T-helper 2 cell treated with Interferon-gamma antibody and Interleukin-4, amounts not matched to agents 5 μg/mL and 100 μg/mL, for 36 hours (primary cell): ENCODE measurements around the gene ATP2C2.

ENCODE experiments used
- DNase-seq: peaks from one replicate; pipeline ENCODE4 v3.0.0; 2021; ENCODE audit warnings: low spot score
- H3K27ac Mint-ChIP-seq: one replicate; pipeline ENCODE4 v1.8.0; 2021; ENCODE audit warnings: mild to moderate bottlenecking, mixed read lengths
- H3K27me3 Mint-ChIP-seq: one replicate; pipeline ENCODE4 v1.8.0; 2021; ENCODE audit warnings: low read depth, mixed read lengths
- H3K36me3 Mint-ChIP-seq: one replicate; pipeline ENCODE4 v1.8.0; 2021; ENCODE audit warnings: low read depth, mixed read lengths
- H3K4me1 Mint-ChIP-seq: one replicate; pipeline ENCODE4 v1.8.0; 2021; ENCODE audit warnings: low read depth, mixed read lengths
- H3K4me3 Mint-ChIP-seq: one replicate; pipeline ENCODE4 v1.8.0; 2022; ENCODE audit warnings: mild to moderate bottlenecking, moderate library complexity, mixed read lengths
- H3K9me3 Mint-ChIP-seq: one replicate; pipeline ENCODE4 v1.8.0; 2021; ENCODE audit warnings: mixed read lengths

The ATP2C2 gene

DNA sequence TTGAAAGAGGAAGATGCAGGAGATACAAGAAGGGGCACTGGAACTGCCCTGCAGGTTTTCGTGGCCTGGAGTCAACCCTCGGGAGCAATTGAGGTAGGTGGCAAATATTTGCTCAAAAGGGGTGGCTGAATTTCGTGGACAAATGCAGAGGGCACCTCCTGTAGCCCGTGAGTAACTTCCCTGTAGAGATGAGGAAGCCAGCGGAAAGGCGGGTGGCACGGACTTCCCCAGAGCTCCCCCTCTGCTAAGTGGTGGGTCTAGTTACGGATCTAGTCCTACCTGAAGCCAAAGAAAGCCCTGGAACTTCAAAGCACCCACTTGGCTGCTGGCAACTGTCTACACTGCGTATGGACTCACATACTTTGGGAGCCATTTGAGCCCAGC, 1.0 kb upstream of the ATP2C2 start:
- DNase-seq, result no peak
- H3K27me3 Mint-ChIP-seq, result peaks cover 55% of the 10 kb centered on the region
- no peaks in the 10 kb centered on the region for H3K9me3 Mint-ChIP-seq
- H3K27ac Mint-ChIP-seq, result no peak overlapping the region
- no peak overlapping the region for H3K4me3 Mint-ChIP-seq
- peaks cover 8% of the 10 kb centered on the region for H3K4me1 Mint-ChIP-seq
- H3K36me3 Mint-ChIP-seq, result no peaks in the 10 kb centered on the region

DNA sequence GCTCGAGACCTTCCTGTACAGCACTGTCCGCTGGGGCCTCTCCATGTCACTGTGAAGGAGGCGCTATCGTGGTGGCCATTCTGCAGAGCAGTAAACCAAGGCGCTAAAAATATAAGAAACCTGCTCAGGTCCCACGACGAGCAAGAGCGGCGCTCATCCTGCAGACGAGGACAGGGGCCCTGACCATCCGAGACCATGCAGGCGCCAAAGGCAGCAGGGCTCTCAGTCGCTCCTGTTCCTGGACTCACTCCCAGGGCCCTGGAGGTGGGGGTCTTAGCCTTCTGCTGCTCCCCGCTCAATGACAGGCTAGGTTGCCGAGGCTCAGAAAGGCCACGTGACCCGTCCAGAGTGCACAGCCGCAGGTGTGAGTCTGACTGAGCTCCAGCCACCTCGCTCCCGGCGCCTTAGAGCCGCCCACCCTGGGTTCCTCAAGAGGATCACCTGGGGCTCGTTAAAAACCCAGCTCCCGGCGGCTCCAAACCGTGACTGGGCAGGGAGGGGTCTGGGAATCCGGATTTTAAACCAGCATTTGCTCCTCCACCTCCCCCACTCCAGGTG, 509 bp upstream of the ATP2C2 start:
- Mint-ChIP-seq H3K4me1 (peaks cover 8% of the 10 kb centered on the region), H3K27me3 (peaks cover 55% of the 10 kb centered on the region)
- DNase-seq, result no peak

DNA sequence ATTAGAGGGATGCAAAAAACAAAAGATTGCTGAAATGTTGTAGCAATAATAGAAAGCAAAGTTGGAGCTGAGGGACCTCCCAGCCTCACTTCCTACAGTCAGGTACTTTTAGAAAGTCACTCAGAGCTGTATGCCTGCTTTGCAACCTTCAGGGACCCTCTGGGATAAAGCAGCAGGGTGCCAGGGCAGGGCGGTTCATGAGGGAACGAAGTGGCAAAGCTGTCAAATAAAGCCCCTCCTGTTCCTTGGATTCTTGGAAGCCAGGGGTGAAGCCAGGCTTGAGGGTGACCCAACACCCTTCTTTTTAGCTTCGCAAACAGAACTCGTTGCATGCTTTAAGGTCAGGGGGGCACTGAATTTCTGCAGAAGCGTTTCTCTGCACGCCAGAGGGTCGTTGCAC, 767 bp downstream of the ATP2C2 start:
- Mint-ChIP-seq H3K27ac (no peak overlapping the region), H3K36me3 (no peaks in the 10 kb centered on the region), H3K4me3 (no peak overlapping the region), H3K9me3 (no peaks in the 10 kb centered on the region), H3K4me1 (peaks cover 8% of the 10 kb centered on the region), H3K27me3 (peaks cover 55% of the 10 kb centered on the region)
- no peak for DNase-seq

More for the DNA sequence above, 509 bp upstream of the ATP2C2 start:
- Mint-ChIP-seq H3K27ac (no peak overlapping the region), H3K4me3 (no peak overlapping the region), H3K36me3 (no peaks in the 10 kb centered on the region), H3K9me3 (no peaks in the 10 kb centered on the region)

DNA sequence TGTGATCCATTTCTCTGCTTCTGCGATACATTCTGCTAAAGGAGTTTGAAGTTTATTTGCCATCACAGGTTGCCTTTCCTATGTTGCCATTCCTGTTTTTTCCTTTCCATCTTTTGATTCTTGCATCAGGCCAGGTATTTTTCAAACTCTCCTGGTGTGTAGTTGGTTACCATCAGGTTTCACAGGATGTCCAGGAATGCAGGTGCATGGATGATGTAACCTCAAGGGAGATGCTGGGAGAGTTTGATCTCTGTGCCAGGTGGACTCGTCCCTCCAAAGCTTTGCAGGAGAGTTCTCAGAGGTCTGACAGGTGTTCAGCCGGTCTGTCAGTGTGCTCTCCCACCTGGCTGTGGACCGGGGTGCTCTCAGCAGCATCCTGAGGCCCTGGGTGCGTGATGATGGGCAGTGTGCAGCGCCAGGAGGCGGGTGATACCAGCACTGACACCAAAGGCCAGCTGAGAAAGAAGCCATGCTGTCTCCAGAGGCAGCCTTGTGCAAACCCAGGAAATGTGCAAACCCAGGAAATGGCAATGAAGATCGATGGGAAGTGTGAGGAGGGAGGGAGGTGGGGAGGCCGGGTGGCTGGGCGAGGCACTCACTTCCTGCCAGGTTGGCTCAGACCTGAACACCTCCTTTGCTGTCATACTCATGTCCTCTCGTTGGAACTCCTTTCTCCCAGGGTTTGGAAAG, 1.7 kb downstream of the ATP2C2 start:
- Mint-ChIP-seq H3K9me3 (no peaks in the 10 kb centered on the region), H3K27me3 (peaks cover 55% of the 10 kb centered on the region), H3K36me3 (no peaks in the 10 kb centered on the region), H3K4me3 (no peak overlapping the region), H3K4me1 (peaks cover 8% of the 10 kb centered on the region), H3K27ac (no peak overlapping the region)
- DNase-seq, result no peak

DNA sequence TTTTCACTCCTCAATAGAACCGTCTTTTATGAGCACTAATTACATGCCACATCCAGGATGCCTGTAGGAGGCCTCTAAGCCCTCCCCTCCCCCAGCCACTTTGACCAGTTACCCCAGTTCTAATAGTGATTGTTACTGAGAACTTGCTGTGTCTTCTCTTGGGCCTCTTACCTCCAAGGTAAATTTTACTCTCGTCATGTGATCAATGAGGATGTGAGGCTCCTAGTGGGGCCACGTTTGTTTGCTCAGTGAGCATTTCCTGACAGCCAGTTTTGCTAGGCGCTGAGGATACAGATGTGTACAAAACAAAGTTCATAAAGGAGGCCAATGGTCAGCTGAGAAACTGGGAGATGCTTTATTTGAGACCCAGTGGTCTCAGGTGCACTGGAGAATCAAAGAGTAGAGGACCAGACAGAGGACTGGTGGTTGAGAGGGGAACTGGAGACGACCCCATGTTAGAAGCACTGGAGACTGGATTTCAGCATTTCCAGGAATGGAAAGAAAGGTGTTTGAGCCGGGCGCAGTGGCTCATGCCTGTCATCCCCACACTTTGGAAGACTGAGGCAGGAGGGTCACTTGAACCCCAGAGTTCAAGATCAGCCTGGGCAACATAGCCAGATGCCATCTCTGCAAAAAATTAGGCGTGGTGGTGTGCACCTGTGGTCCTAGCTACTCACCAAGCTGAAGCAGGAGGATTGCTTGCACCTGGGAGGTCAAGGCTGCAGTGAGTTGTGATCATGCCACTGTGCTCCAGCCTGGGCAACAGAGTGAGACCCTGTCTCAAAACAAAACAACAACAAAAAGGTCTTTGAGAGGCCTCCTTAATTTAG, 2.6 kb downstream of the ATP2C2 start:
- H3K27me3 Mint-ChIP-seq, result peaks cover 51% of the 10 kb centered on the region
- no peak overlapping the region for H3K4me3 Mint-ChIP-seq
- DNase-seq, result no peak
- H3K4me1 Mint-ChIP-seq, result peaks cover 8% of the 10 kb centered on the region
- H3K27ac Mint-ChIP-seq, result no peak overlapping the region
- no peaks in the 10 kb centered on the region for H3K36me3 Mint-ChIP-seq
- no peaks in the 10 kb centered on the region for H3K9me3 Mint-ChIP-seq

DNA sequence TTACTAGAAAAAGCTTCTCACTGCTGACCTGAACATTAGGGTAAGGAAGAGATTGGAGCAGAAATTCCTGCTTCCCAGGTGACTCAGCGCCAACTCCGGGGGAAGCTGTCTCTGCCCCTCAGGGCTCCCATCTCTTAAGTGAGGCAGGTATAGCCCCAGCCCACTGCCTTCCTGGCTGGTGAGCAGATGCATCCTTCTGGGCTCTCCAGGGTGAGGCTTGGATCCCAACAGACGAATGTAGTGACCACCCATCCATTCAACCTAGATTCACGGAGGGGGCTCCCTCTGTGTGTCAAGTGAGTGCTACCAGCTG, 3.2 kb downstream of the ATP2C2 start:
- H3K36me3 Mint-ChIP-seq, result no peaks in the 10 kb centered on the region
- H3K4me3 Mint-ChIP-seq, result no peak overlapping the region
- H3K27ac Mint-ChIP-seq, result no peak overlapping the region
- peaks cover 8% of the 10 kb centered on the region for H3K4me1 Mint-ChIP-seq
- no peaks in the 10 kb centered on the region for H3K9me3 Mint-ChIP-seq
- H3K27me3 Mint-ChIP-seq, result peaks cover 46% of the 10 kb centered on the region
- no peak for DNase-seq

DNA sequence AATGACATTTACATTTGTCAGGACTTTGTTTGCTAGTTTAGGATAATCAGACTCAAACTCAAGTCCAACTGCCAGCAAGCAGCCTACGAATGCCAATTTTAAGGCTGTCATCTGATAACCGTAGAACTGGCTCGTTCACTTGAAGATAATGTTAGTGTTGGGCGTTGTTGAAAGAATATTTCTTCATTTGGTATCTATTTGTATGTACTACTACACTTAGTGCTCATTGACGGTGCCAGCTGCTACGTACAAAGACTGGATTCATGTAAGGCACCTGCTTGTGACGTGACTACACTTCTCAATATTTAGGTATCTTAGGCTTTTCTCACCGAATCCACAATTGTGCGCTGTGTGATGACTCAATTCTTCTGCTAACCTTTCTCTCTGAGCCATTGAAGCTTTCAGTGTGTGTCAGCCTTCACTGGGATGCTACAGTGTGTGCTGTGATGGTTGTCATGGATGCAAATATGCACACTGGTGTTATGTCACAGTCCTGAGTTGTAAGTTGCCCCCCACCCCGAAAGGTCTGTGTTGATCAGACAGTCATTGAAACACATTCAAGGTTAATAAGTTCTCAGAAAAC, 5.7 kb downstream of the ATP2C2 start:
- Mint-ChIP-seq H3K4me1 (peaks cover 5% of the 10 kb centered on the region), H3K27me3 (peaks cover 24% of the 10 kb centered on the region), H3K27ac (no peak overlapping the region), H3K9me3 (no peaks in the 10 kb centered on the region), H3K36me3 (no peaks in the 10 kb centered on the region), H3K4me3 (no peak overlapping the region)
- no peak for DNase-seq

DNA sequence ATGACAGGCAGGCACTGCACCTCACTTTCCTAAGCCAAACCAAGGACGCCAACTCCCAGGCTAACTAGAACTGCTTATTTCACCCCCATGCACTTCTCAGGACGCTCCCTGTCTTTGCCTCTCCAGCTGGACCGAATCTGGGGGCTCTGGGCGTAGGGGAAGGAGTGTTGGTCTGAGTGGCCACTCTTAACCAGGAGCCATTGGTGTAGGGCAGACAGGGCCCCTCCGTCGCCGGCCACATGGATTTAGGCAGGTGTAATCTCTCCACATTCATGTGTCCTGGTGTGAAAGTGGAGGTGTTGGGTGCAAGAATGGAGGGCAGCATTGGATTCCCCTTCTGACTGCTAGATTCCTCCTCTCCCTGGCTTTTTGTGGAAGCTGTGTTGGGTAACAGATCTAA, 9.8 kb downstream of the ATP2C2 start:
- Mint-ChIP-seq H3K27me3 (peaks cover 7% of the 10 kb centered on the region), H3K9me3 (no peaks in the 10 kb centered on the region), H3K36me3 (no peaks in the 10 kb centered on the region), H3K27ac (no peak overlapping the region), H3K4me1 (peaks cover 5% of the 10 kb centered on the region), H3K4me3 (no peak overlapping the region)
- DNase-seq, result no peak

DNA sequence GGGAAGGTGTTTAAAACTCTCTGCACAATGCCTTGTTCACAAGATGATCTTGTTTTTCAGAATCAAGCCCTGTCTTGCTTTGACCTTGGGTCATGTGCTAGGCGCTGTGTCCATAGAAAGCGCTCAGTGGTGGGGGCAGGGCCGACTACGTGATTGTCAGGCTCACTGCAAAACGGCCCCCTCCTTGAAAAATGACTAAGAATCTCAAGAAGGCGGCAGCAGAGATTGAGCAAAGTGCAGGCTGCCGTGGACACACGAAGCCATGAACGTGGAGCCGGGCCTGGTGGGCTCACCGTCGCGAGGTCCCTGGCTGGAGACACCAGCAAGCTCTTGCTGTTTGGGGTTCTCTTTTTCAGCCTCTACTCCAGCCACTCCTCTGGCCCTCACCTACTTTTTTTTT, 10.2 kb downstream of the ATP2C2 start:
- H3K9me3 Mint-ChIP-seq, result no peaks in the 10 kb centered on the region
- H3K4me1 Mint-ChIP-seq, result peaks cover 5% of the 10 kb centered on the region
- no peak overlapping the region for H3K4me3 Mint-ChIP-seq
- DNase-seq, result no peak
- peaks cover 7% of the 10 kb centered on the region for H3K27me3 Mint-ChIP-seq
- H3K27ac Mint-ChIP-seq, result no peak overlapping the region
- no peaks in the 10 kb centered on the region for H3K36me3 Mint-ChIP-seq

DNA sequence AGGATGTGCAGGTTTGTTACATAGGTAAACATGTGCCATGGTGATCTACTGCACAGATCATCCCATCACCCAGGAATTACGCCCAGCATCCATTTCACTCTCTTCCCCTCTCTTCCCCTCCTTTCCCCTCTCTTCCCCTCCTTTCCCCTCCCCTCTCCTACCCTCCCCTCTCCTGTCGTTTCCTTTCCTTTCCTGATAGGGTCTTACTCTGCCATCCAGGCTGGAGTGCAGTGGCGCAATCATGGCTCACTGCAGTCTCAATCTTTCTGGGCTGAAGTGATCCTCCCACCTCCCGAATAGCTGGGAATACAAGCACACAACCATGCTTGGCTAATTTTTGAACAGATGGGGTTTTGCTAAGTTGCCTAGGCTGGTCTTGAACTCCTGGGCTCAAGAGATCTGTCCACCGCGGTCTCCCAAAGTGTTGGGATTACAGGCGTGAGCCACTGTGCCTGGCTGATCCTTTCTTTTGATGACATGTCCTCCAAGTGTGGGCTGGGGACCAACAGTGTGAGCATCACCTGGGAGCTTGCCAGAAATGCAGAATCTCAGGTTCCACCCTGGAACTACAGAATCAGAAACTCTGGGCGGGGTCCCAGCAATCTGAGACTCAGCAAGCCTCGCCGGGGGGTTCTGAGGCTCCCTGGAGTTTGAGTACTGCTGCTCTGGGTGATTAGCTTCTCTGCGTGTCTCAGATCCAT, 10.8 kb downstream of the ATP2C2 start:
- H3K9me3 Mint-ChIP-seq, result peaks cover 2% of the 10 kb centered on the region
- H3K27ac Mint-ChIP-seq, result no peak overlapping the region
- peaks cover 5% of the 10 kb centered on the region for H3K4me1 Mint-ChIP-seq
- H3K27me3 Mint-ChIP-seq, result peaks cover 7% of the 10 kb centered on the region
- H3K36me3 Mint-ChIP-seq, result no peaks in the 10 kb centered on the region
- no peak for DNase-seq
- no peak overlapping the region for H3K4me3 Mint-ChIP-seq

DNA sequence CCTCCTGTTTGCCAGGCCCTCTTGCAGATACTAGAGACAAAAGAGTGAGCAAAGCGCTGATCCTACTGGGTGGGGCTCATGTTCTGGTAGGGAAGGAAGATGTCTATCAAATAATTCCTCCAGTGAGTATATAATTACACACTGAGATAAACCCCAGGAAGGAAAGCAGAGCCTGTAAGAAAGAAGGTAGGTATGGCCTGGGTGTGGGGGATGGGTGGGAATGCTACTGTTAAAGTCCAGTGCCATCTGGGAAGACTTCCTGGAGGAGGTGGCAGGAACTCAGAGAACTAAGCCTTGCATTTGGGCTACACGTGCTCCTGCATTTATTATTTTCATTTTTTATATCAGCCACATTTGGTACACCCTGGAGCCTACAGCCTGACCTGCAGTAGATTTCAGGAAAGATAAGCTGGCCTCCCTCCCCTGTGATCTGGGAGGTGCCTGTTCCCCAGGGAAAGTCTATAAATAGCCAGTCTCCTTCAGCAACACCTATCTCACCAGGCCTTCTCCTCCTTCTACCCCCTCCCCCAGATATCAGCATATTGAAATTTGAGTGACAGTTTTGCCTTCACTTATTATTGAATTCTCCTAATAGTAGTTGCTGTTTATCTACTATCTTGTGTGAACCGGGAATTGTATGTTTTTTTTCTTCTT, 11.5 kb downstream of the ATP2C2 start:
- H3K27me3 Mint-ChIP-seq, result peaks cover 7% of the 10 kb centered on the region
- no peak overlapping the region for H3K27ac Mint-ChIP-seq
- no peak for DNase-seq
- H3K9me3 Mint-ChIP-seq, result peaks cover 8% of the 10 kb centered on the region
- H3K4me1 Mint-ChIP-seq, result peaks cover 5% of the 10 kb centered on the region
- H3K36me3 Mint-ChIP-seq, result no peaks in the 10 kb centered on the region
- no peak overlapping the region for H3K4me3 Mint-ChIP-seq

DNA sequence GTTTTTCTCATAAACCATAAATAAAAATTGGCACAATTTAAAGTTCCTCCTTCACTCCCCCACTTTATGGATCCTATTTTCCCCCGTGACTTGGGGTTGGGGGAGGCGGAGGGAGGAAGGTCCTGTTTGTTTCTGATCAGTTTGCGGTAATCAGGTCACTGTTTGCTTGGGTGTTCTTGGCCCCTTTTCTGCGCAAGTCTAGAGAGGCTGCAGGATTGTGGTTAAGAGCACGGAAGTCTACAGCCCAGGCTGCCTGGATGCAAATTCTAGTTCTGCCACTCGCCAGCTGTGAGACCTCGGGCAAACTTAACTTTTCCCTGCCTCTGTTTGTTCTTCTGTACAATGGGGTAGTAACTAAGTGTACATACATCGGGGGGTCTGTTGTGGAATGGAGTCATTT, 12.1 kb downstream of the ATP2C2 start:
- no peak overlapping the region for H3K27ac Mint-ChIP-seq
- no peak overlapping the region for H3K4me3 Mint-ChIP-seq
- peaks cover 7% of the 10 kb centered on the region for H3K27me3 Mint-ChIP-seq
- H3K4me1 Mint-ChIP-seq, result peaks cover 5% of the 10 kb centered on the region
- no peak for DNase-seq
- no peaks in the 10 kb centered on the region for H3K36me3 Mint-ChIP-seq
- peaks cover 14% of the 10 kb centered on the region for H3K9me3 Mint-ChIP-seq

DNA sequence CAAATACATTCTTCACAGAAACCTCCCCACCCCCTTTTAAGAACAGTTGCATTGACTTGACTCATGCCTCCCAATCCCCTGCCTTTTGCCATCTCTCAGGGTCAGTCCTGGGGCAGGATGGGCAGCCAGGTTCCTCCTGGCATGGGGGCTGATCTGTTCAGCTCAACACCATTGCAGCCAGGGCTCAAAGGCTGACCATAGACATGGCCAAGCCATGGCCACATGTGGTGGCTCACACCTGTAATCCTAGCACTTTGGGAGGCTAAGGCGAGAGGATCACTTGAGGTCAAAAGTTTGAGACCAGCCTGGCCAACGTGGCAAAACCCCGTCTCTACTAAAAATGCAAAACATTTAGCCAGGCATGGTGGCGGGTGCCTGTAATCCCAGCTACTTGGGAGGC, 14.1 kb downstream of the ATP2C2 start:
- Mint-ChIP-seq H3K27me3 (peaks cover 7% of the 10 kb centered on the region), H3K4me3 (no peak overlapping the region), H3K4me1 (peaks cover 5% of the 10 kb centered on the region), H3K36me3 (no peaks in the 10 kb centered on the region), H3K9me3 (peaks cover 26% of the 10 kb centered on the region), H3K27ac (no peak overlapping the region)
- DNase-seq, result no peak
